GM18499 (cell line): ENCODE measurements around the gene NDUFAF4.

Experiments used
- ATAC-seq: cut with Tn5 transposase; IDR thresholded peaks from one replicate; pipeline ENCODE4 v1.9.1; 2021; ENCODE audit warnings: moderate number of reproducible peaks; ENCODE audit not compliant: insufficient read depth, unreplicated experiment

The NDUFAF4 gene

DNA sequence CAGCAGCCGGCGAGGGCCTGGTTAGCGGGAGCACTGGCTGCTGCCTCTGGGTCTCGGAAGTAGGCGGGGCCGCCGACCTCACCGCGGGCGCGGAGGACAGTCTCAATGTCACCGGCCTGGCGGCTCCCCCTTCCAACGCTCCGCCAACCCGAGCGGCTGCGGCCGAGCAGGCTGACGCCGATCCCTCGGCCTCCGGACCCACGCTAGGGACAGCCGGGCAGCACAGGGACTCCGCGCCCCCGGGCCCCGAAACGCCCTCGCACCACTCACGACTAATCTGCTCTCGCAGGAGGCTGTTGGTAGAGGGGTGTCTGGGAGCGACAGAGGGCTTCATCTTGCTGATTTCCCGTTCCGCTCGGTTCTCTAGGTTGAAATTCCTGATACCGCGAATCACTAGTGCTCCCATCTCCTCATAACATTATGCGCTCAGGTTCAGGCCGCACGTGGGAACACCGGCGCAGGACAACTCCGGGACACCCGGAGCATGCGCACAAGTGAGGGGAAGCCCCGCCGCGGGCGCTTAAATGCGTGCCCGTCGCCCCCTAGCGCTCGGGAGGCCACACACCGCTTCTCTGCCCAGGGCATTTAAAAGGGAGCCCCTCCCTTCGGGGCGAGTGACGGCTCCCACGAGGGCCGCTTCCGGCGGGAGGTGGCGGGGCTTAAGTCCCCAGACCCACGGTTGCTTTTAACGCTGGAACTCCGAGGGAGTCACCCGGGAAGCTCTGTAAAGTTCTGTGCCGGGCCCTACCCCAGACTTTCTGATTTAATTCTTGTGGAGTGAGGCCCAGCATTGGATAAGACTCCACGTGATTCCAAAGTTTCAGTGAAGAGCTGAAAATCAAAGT, at the start of gene NDUFAF4:
Gene NDUFAF4 (minus strand): TSS at position 496 of the 845 bp plus-strand sequence. CDS start 90 bp downstream, at position 406.
- ATAC-seq = peak; percentile 67

- ATAC-seq = peak; percentile 98
These were observed 49.4 kb upstream of the NDUFAF4 start for GRCh38 chr6:96947055-96947454.

GRCh38 chr6:96943555-96944215, 46.0 kb upstream of the NDUFAF4 start:
- no peak for ATAC-seq

DNA sequence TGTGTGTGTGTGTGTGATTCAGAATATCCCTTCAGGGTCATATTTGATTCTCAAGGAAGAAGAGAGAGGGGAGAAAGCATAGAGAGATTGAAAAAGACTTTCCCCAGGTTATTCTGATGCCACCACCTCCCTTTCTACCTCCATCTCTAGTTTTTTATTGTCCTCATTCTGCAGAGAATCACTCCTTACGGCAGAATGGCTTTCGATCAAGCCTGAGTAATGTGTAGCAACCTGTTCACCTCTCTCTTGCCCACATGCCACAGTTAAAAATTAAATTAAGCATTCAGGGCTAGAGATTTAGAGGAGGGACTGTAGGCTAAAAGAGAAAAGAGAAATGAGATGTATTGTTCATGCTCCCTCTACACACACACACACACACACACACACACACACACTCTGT, 45.0 kb upstream of the NDUFAF4 start:
- no peak for ATAC-seq

- ATAC-seq = no peak
These were observed 42.6 kb upstream of the NDUFAF4 start for GRCh38 chr6:96940322-96940721.

DNA sequence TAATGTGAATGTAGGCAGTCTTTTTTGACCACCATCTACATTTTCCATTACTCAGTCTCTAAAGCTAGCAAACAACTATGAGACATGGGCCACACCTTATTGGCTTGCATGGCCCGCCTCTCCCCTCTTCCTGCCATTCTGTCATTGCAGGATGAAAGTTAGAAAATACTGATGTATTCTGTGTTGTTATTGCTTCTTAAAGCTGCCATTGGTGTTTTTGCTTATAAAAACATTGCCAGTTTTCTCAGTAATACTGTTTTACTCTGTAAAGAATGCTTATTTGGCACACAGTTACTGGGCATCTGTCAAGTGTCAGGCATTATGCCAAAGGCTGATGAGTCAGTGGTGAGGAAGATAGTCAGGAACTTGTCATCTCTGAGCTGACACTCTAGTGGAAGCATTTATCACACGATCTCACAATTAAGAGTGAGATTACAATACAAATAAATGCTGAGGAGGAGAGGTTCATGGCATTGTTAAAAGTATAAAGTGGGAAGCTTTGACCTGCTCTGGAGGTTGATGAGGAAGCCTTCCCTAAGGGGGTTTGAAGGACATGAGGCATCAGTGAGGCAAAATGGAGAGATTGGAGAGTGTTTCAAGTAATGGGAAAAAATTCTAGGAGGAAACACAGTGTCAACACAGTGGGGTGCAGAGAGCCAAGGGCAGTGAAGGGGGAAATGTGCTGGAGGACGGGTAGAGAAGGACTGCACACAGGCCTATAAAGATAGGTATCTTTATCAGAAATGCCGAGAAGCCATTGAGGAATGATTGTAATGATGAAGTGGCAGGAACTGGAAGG, 41.5 kb upstream of the NDUFAF4 start:
- no peak for ATAC-seq

- no peak for ATAC-seq
These were observed 36.4 kb upstream of the NDUFAF4 start for GRCh38 chr6:96934087-96934486.

DNA sequence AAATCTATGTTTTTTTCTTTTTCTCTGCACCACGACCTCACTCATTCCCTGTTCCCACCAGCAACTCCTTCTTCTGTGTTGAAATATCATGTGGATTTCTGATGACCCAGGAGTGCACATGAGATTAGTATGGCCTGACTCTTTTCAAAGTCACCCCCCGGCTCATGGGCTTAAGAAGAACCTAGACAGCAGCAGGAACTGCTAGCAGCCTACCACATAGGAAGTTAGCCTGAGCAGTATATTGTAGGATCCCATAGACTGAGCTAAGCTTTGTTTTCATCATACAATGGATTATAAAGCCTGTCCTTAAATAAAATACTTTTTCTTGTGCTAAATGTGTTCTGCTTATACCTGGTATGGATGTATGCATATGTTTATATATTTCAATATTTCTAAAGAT, 33.5 kb upstream of the NDUFAF4 start:
- ATAC-seq = no peak

DNA sequence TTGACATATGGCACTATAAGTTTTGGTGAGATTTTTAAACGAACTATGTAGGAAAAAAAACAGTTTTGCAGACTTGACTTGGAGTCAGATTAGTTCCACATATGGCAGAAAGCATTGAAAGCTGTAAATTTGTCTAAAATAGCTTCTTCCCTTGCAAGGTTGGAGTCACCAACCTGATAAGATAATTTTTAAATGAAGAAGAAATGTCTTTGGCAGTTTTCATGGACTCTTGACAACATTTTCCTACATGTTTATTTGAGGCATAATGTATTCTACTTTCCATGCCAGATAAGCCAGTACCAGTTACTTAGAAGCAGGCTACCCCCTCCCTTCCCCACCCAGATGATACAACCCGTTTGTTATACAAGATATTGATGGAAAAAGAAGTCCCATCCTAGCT, 32.0 kb upstream of the NDUFAF4 start:
- ATAC-seq = no peak

DNA sequence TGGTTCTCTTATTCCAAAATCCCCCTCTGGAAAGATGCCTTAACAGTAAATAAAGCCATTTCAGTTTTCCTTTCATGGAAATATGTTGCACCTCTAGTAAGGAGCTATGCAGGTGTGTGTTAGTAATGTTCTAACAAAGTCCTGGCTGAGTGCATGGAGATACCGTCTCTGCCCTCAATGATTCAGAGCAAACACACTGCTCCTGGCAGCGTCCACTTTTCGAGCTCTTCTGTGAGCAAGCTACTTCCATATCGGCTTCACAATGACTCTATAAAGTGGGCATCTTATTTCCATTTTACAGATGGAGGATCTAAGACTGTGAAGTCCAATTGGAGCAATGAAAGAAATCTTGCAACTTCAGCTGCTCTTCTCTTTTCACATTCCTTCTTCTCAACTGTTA, 30.0 kb upstream of the NDUFAF4 start:
- ATAC-seq = no peak

DNA sequence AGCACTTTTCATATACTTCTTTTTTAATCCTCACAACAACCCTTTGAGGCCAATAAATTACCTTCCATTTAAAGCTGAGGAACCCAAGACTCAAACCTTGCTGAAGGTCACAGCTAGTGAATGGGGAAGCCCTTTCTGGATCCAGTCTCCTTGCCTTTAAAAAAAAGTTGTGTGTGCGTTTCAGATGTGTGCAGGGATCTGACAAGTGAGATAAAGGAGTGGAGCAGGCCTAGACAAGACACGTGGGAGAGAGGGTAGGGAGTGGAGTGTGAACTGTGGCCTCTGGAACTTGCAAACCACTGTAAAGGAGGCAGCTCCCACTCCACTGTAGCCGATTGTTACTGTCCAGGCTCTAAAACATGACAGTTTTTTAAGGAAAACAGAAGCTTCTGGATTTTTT, 28.7 kb upstream of the NDUFAF4 start:
- no peak for ATAC-seq

GRCh38 chr6:96925290-96925687, 27.6 kb upstream of the NDUFAF4 start:
- ATAC-seq = no peak

GRCh38 chr6:96923871-96924493, 26.3 kb upstream of the NDUFAF4 start:
- peak; percentile 39 for ATAC-seq

DNA sequence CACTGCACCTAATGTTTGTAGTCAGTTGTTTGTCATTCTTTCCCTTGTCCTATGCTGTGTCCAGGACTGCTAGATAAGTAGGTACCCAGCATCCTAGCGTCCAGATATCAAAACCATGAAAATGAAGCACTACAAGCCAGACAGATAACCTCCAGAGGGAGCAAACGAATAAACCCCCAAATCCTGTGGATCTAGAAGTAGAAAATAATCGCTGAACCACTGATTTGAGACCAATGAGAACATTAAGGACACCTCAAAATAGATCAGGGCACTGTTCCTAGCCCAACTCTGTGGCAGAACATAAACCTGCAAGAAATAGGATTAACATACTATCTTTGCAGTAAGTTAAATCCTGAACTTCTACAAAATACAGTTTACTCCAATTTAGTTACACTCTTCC, 25.7 kb upstream of the NDUFAF4 start:
- no peak for ATAC-seq

DNA sequence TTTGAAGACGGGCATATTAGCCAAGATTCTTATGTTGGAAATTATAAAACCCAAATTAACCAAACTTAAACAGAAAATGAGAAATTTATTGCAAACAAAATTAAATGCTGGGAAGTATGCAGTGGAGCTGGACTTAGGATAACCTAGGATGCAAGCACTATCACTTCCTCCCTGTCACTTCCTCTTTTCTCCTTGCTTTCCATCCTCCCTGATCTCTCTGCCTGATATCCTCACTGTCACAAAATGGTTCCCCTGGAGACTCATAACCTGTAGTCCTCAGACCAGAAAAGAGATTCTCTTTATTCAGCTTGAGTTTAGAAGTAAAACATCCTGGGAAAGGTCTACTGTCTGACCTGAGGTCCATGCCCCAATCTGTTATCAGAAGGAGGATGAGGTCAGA, 19.4 kb upstream of the NDUFAF4 start:
- no peak for ATAC-seq

- ATAC-seq = no peak
These were observed 15.9 kb upstream of the NDUFAF4 start for GRCh38 chr6:96913621-96914020.

GRCh38 chr6:96911751-96912150, 14.1 kb upstream of the NDUFAF4 start:
- no peak for ATAC-seq

DNA sequence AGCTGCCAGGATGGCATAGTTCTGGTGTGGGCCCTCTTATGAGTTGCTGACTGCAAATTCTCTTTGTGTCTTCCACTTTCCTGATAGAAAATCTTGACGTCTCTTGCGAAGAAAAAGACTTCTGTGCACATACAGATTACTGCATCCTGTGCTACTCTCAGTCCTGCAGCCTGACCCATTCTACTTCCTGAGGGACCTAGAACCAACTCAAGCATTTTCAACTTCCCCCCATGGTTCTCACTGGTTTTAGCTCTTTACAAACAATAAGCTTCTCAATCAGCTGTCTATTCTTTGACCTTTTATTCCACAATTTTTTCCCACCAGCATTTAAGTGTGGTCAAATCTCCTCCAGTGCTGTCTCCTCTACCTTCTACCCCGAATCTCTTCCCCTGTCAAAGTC, 13.5 kb upstream of the NDUFAF4 start:
- ATAC-seq = no peak

DNA sequence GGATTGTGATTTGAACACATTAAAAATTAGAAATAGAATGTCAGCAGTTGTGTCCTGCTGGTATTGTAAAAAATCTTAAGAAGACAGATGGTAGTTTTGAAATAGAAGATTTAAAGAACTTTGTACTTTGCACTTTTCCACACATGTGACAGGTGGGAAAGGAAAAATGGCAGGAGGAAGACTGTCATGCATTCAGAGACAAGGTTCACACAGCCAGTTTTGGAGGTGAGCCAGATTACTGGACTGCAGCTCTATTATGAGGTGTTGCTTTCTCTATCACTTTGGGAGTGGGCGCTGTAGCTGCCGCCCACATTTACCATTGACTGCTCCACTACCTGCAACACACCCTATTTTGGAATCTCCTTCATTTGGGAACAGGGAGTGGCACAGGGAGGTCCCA, 12.1 kb upstream of the NDUFAF4 start:
- no peak for ATAC-seq

- ATAC-seq = peak; percentile 97
These were observed 9.8 kb upstream of the NDUFAF4 start for GRCh38 chr6:96907498-96907897.

GRCh38 chr6:96900873-96901272, 3.2 kb upstream of the NDUFAF4 start:
- no peak for ATAC-seq
